Adrenal gland (tissue), 5 donors: Measurements from ENCODE around the gene LCN15.
"Not testable (repeated sequence)": the region's sequence is repeated elsewhere in the genome, so short reads cannot be mapped to it uniquely, and the experiment has no call there.

Experiments
- CTCF ChIP-seq, 6 experiments: fragments of 450-650 bp in 4 of 6; fragments of 200-600 bp in 2 of 6; sonication (generic) in 1 of 6; IDR thresholded peaks; 1 replicate in 5 of 6; 2 replicates in 1 of 6; pipeline versions ENCODE4 v1.5.1 to v1.8.0; 2016 to 2021; ENCODE audit warnings: antibody characterized with exemption in 6 of 6, mild to moderate bottlenecking in 2 of 6, moderate library complexity in 1 of 6
- POLR2A ChIP-seq, 2 donors: fragments of 450-650 bp; IDR thresholded peaks; one replicate each; pipeline ENCODE4 v1.6.1; 2017; ENCODE audit warnings: antibody characterized with exemption in 2 of 2, mild to moderate bottlenecking in 2 of 2, moderate library complexity in 1 of 2
- donor health status: DM: no; HTN: no; CAD: no.

GRCh38 chr9:136755302-136756133 is 8.8 kb downstream of the LCN15 start:
- TF ChIP-seq CTCF, POLR2A (IDR thresholded peaks at IDR 0.05): not testable (repeated sequence)
